Measurements from ENCODE around the gene PELI1. TPM values are rescaled to one million over a fixed set of nuclear protein-coding genes. Genes with fewer than 3 reads are reported as not detected.
"Not testable (repeated sequence)": the region's sequence is repeated elsewhere in the genome, so short reads cannot be mapped to it uniquely, and the experiment has no call there.

Gene PELI1
- total RNA-seq, 1 donor from 2014 or later = 31.5 TPM

- Mint-ChIP-seq H3K4me1 (ENCODE audit: unreplicated experiment) (peaks cover 3% of the 10 kb centered on the region), H3K4me3 (ENCODE audit: unreplicated experiment) (no peak overlapping the region), H3K27ac (ENCODE audit: unreplicated experiment) (no peak overlapping the region), H3K36me3 (ENCODE audit: unreplicated experiment) (peaks cover 10% of the 10 kb centered on the region), H3K27me3 (ENCODE audit: unreplicated experiment) (no peaks in the 10 kb centered on the region), H3K9me3 (ENCODE audit: unreplicated experiment) (no peaks in the 10 kb centered on the region)
- no peak for DNase-seq (ENCODE audit: extremely low spot score, unreplicated experiment)
- no peak for TF ChIP-seq CTCF (IDR thresholded peaks at IDR 0.05)
Measured at GRCh38 chr2:64085936-64086335, 58.3 kb downstream of the PELI1 start.

- Mint-ChIP-seq H3K27me3 (ENCODE audit: unreplicated experiment) (no peaks in the 10 kb centered on the region), H3K9me3 (ENCODE audit: unreplicated experiment) (no peaks in the 10 kb centered on the region), H3K4me3 (ENCODE audit: unreplicated experiment) (no peak overlapping the region), H3K36me3 (ENCODE audit: unreplicated experiment) (no peaks in the 10 kb centered on the region), H3K27ac (ENCODE audit: unreplicated experiment) (no peak overlapping the region), H3K4me1 (ENCODE audit: unreplicated experiment) (no peaks in the 10 kb centered on the region)
- no peak for DNase-seq (ENCODE audit: extremely low spot score, unreplicated experiment)
- TF ChIP-seq CTCF (IDR thresholded peaks at IDR 0.05) = no peak
Measured at GRCh38 chr2:64081046-64081445, 63.2 kb downstream of the PELI1 start.

GRCh38 chr2:64080179-64080578 lies 64.0 kb downstream of the PELI1 start:
- H3K9me3 Mint-ChIP-seq (ENCODE audit: unreplicated experiment) = no peaks in the 10 kb centered on the region
- no peak for TF ChIP-seq CTCF (IDR thresholded peaks at IDR 0.05)
- H3K27me3 Mint-ChIP-seq (ENCODE audit: unreplicated experiment) = no peaks in the 10 kb centered on the region
- no peak overlapping the region for H3K4me3 Mint-ChIP-seq (ENCODE audit: unreplicated experiment)
- H3K36me3 Mint-ChIP-seq (ENCODE audit: unreplicated experiment) = no peaks in the 10 kb centered on the region
- no peak for DNase-seq (ENCODE audit: extremely low spot score, unreplicated experiment)
- H3K4me1 Mint-ChIP-seq (ENCODE audit: unreplicated experiment) = no peaks in the 10 kb centered on the region
- no peak overlapping the region for H3K27ac Mint-ChIP-seq (ENCODE audit: unreplicated experiment)

GRCh38 chr2:64079688-64080087 lies 64.5 kb downstream of the PELI1 start:
- not testable (repeated sequence) for H3K36me3 Mint-ChIP-seq (ENCODE audit: unreplicated experiment); H3K27ac Mint-ChIP-seq (ENCODE audit: unreplicated experiment); H3K9me3 Mint-ChIP-seq (ENCODE audit: unreplicated experiment); H3K4me1 Mint-ChIP-seq (ENCODE audit: unreplicated experiment); DNase-seq (ENCODE audit: extremely low spot score, unreplicated experiment); H3K4me3 Mint-ChIP-seq (ENCODE audit: unreplicated experiment); H3K27me3 Mint-ChIP-seq (ENCODE audit: unreplicated experiment)

- not testable (repeated sequence) for H3K27ac Mint-ChIP-seq (ENCODE audit: unreplicated experiment); H3K4me1 Mint-ChIP-seq (ENCODE audit: unreplicated experiment); DNase-seq (ENCODE audit: extremely low spot score, unreplicated experiment); H3K36me3 Mint-ChIP-seq (ENCODE audit: unreplicated experiment); H3K9me3 Mint-ChIP-seq (ENCODE audit: unreplicated experiment); H3K4me3 Mint-ChIP-seq (ENCODE audit: unreplicated experiment); H3K27me3 Mint-ChIP-seq (ENCODE audit: unreplicated experiment)
Measured at GRCh38 chr2:64076828-64077227, 67.4 kb downstream of the PELI1 start.

GRCh38 chr2:64074616-64075015 lies 69.6 kb downstream of the PELI1 start:
- not testable (repeated sequence) for H3K27me3 Mint-ChIP-seq (ENCODE audit: unreplicated experiment); H3K27ac Mint-ChIP-seq (ENCODE audit: unreplicated experiment); DNase-seq (ENCODE audit: extremely low spot score, unreplicated experiment); H3K4me3 Mint-ChIP-seq (ENCODE audit: unreplicated experiment); H3K36me3 Mint-ChIP-seq (ENCODE audit: unreplicated experiment); H3K4me1 Mint-ChIP-seq (ENCODE audit: unreplicated experiment); H3K9me3 Mint-ChIP-seq (ENCODE audit: unreplicated experiment)

- Mint-ChIP-seq H3K9me3 (ENCODE audit: unreplicated experiment) (no peaks in the 10 kb centered on the region), H3K27me3 (ENCODE audit: unreplicated experiment) (no peaks in the 10 kb centered on the region), H3K36me3 (ENCODE audit: unreplicated experiment) (no peaks in the 10 kb centered on the region), H3K4me1 (ENCODE audit: unreplicated experiment) (peaks cover 13% of the 10 kb centered on the region), H3K27ac (ENCODE audit: unreplicated experiment) (no peak overlapping the region), H3K4me3 (ENCODE audit: unreplicated experiment) (no peak overlapping the region)
- no peak for DNase-seq (ENCODE audit: extremely low spot score, unreplicated experiment)
- TF ChIP-seq CTCF (IDR thresholded peaks at IDR 0.05) = no peak
Measured at GRCh38 chr2:64067326-64067725, 76.9 kb downstream of the PELI1 start.
